NCI-H2081 (cell line): Measurements from ENCODE around the gene ANKS3.

Experiments
- DNase-seq, 2 experiments: peaks; one replicate each; lab custom pipeline; 2025; lab: John Stamatoyannopoulos, UW

The ANKS3 gene

DNA sequence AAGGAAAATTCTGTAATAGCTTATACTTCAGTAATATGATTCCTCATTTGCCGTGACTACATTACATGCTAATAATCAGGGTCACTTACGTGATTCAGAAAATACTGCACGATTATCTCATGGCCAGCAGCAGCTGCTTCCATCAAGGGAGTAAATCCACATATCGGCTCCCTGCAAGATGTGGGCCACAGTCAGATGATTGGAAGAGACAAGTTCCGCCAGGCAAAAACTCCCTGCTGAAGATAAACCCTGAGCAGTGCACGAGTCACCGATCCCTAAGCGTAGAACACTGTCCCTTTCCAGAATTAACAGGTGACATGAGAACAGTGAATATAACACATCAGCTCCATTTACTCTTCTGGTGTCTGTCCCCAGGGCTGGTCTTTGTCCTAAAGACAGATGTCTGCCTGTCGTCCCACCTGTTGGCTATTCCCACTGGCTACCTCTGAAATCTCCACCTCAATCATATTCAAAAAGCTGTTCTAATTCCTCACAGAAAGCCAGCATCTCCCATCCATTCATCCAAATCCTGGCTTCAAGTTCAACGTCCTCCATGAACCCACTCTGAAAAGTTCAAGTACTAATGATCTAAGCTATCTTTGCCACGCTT is 9.3 kb downstream of the ANKS3 start:
- DNase-seq: no peak

- DNase-seq: no peak
These were observed 10.9 kb downstream of the ANKS3 start for GRCh38 chr16:4723071-4723767.

- no peak for DNase-seq
These were observed 15.6 kb downstream of the ANKS3 start for GRCh38 chr16:4718466-4718865.

GRCh38 chr16:4714996-4715395 is 19.1 kb downstream of the ANKS3 start:
- DNase-seq: no peak

DNA sequence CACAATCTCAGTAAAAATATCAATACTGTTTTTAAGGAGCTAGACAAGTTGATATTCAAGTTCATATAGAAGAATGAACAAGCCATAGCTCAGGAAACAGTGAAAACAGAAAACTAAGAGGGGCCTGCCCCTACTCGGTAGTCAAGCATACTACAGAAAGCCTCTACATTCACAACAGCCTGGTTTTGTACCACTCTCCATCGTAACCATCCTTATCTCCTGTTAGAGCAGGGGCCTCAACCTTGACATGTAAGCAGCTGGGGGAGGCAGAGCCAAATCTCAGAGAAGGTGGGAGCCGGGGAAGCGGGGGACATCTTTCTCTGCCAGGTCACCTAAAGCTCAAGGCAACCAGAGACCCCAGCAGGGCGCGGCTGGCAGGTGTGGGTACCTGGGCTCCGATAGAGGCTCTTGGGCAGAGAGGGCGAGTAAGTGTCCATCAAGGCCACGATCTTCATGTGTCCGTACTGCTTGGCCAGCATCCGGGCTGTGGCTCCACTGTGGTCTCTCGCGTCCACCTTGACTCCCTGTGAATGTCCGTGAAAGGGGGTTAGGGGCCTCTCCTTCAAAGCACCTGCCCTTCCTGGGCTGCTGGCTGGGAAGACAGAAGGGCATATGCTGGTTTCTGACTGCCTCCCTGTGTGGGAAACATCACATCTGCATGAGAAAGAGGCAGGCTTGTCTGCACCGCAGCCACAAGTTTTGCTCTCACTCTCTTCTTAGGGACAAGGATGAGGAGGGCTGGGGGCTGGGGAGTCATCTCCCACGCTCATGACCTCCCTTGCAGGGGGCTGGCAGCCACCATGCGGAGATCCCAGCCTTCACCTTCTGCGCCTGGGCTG is 20.2 kb downstream of the ANKS3 start:
- no peak for DNase-seq

GRCh38 chr16:4709481-4709880 is 24.6 kb downstream of the ANKS3 start:
- DNase-seq: no peak

GRCh38 chr16:4706871-4707270 is 27.2 kb downstream of the ANKS3 start:
- DNase-seq: no peak

GRCh38 chr16:4704913-4705312 is 29.2 kb downstream of the ANKS3 start:
- no peak for DNase-seq

DNA sequence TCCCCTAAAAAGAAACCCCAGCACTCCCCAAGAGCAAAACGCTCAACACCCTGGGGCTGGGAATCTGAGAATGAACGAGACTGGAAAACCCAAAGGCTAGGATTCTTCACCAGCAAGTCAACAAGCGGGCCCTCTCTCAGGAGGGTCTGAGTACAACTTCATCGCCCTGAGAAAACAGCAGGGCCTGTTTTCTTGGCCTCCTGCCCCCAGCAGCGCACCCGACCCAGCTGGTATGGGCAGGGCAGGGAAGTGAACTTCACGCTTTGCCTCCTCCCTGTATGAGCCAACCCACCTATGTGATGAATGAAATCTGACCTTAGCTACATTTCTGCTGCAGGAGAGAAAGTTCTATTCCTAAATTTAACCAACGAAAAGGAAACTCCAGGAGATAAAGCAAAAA is 29.6 kb downstream of the ANKS3 start:
- DNase-seq: no peak

DNA sequence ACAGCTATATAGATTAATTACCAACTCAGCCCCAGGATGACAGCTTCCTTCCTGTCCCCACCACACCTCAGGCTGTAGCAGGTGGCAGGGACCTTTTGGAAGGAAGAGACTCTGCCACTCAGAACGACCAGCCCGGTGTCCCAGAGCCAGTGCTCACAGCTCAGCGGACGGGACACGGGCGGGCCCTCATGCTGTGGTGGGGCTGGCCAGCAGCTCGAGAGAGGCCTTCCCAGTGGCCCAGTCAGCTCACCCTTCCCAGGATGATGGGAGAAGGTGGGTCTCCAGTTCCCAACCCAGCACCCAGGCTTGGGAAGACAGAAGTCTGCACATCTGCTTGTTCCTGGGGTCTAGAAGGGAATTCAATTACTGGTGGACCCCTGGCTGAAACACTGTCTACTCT is 30.2 kb downstream of the ANKS3 start:
- DNase-seq: no peak

- no peak for DNase-seq
These were observed 31.6 kb downstream of the ANKS3 start for GRCh38 chr16:4702466-4702808.

GRCh38 chr16:4701791-4702465 is 32.1 kb downstream of the ANKS3 start:
- no peak for DNase-seq

GRCh38 chr16:4700997-4701743 is 32.9 kb downstream of the ANKS3 start:
- no peak for DNase-seq

DNA sequence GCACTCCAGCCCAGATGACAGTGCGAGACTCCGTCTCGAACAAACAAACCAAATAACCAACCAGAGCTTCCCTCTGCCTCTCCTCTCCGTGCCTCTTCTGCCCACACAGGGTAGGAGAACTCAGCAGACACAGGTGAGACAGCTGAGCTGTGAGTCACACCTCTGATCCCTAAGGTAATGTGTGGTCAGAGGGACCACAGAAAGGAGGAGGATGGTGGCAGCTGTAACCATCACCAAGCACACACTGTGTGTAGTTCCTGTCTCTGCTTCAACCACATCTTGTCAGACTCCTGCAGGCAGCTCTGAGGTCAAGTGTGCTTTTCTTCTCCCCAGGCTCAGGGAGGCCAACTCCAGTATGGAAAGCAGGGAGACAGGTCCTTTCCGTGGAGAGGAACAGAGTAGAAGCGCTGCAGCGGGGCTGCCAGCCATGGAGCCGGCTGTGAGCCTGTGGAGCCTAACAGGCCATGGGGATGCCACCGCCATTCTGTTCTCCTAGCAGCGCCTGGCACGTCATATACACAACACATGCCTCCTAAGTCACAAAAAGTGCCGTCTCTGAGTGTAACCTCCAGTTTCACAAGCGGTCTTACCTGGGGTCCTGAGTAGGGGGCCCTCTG is 33.6 kb downstream of the ANKS3 start:
- DNase-seq: no peak

- DNase-seq: no peak
These were observed 35.0 kb downstream of the ANKS3 start for GRCh38 chr16:4699046-4699556.

DNA sequence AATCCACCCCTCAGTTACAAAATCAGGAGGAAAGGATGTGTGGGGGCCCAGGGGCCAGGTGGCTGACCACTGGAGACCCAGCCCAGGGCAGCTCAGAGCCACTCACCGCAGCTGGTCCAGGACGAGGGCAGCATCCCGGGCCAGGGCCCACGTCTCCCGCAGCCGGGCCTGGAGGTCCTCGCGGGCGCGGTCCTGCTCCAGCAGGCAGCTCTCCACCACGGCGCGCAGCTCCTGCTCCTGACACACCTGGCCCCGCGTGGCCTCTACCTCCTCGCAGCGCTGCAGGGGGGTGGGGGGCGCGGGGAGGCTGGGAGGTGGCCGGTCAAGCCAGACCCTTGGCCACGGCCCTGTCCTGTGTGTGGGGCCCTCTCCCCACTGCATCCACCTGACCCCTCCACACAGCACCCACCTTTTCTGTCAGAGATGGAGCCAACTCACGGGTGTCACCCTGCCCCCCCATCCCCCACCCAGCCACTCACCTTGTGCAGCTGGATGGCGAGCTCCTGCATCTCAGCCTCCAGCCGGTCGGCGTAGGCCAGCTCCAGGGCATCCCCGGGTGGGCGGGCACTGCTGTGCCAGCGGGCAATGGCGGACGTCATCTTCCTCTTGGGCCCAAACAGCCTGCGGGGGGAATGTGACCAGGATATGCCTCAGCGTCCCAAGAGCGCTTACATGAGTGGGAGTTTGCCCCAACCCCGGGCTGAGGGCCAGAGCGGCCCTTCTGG is 35.6 kb downstream of the ANKS3 start:
- DNase-seq: no peak

GRCh38 chr16:4697848-4698291 is 36.2 kb downstream of the ANKS3 start:
- no peak for DNase-seq

GRCh38 chr16:4696905-4697847 is 36.9 kb downstream of the ANKS3 start:
- no peak for DNase-seq

GRCh38 chr16:4696172-4696904 is 37.7 kb downstream of the ANKS3 start:
- DNase-seq: no peak
